PC-3 (cell line): ENCODE measurements around the gene RNF126. TPM values are rescaled to one million over a fixed set of nuclear protein-coding genes. Genes with fewer than 3 reads are reported as not detected.

Source experiments
- ATAC-seq: fragments of 200-7000 bp; cut with Tn5 transposase; 2 replicates; pipeline ENCODE4 v1.9.1; 2020; ENCODE audit warnings: mild to moderate bottlenecking, moderate library complexity
- BruUV-seq: library from RNA; stranded (reverse); fragments of 400-500 nt; replicated peaks from 2 replicates; lab custom pipeline; 2021; lab: Mats Ljungman, UMichigan
- CTCF ChIA-PET: fragments of 300-600 bp; sonication (Branson Sonifier 250); formaldehyde crosslinking; loops from one replicate; lab custom pipeline; 2022; ENCODE audit warnings: antibody characterized with exemption; lab: Charles Lee
- POLR2A ChIA-PET: fragments of 300-600 bp; sonication (Branson Sonifier 250); formaldehyde crosslinking; loops from one replicate; lab custom pipeline; 2022; ENCODE audit warnings: antibody characterized with exemption; ENCODE audit not compliant: unreplicated experiment; lab: Charles Lee
- DNase-seq: peaks from one replicate; pipeline ENCODE4 v3.0.0-alpha.2; 2015
- H2AFZ ChIP-seq: fragments of 300-600 bp; sonication (generic); 2 replicates; pipeline ENCODE4 v1.6.0; 2016; ENCODE audit warnings: antibody characterized with exemption, low read length
- H3F3A ChIP-seq: fragments of 300-600 bp; sonication (generic); one replicate; pipeline ENCODE4 v1.6.0; 2017; ENCODE audit warnings: antibody characterized with exemption, low read length, control low read depth, mild to moderate bottlenecking; ENCODE audit not compliant: unreplicated experiment
- H3K27ac ChIP-seq: fragments of 300-600 bp; sonication (generic); 2 replicates; pipeline ENCODE4 v1.5.1; 2016; ENCODE audit warnings: mild to moderate bottlenecking, low read length
- H3K27me3 ChIP-seq: fragments of 300-600 bp; sonication (generic); 2 replicates; pipeline ENCODE4 v1.6.1; 2016; ENCODE audit warnings: low read length, mixed read lengths
- H3K36me3 ChIP-seq: fragments of 300-600 bp; sonication (generic); 2 replicates; pipeline ENCODE4 v1.6.1; 2016; ENCODE audit warnings: low read depth, mixed run types, low read length, mixed read lengths
- H3K4me1 ChIP-seq: fragments of 300-600 bp; sonication (generic); 2 replicates; pipeline ENCODE4 v1.5.1; 2016; ENCODE audit warnings: low read length; ENCODE audit not compliant: insufficient read depth
- H3K4me2 ChIP-seq: fragments of 300-600 bp; sonication (generic); 2 replicates; pipeline ENCODE4 v1.6.0; 2016; ENCODE audit warnings: low read length
- H3K4me3 ChIP-seq: fragments of 300-600 bp; sonication (generic); 2 replicates; pipeline ENCODE4 v1.5.1; 2016; ENCODE audit warnings: mild to moderate bottlenecking, low read length, mixed read lengths
- H3K79me2 ChIP-seq: fragments of 300-600 bp; sonication (generic); 2 replicates; pipeline ENCODE4 v1.6.1; 2017; ENCODE audit warnings: low read length, mixed read lengths
- H3K9ac ChIP-seq: fragments of 300-600 bp; sonication (generic); 2 replicates; pipeline ENCODE4 v1.6.0; 2016; ENCODE audit warnings: mild to moderate bottlenecking, low read length
- H3K9me2 ChIP-seq: fragments of 300-600 bp; sonication (generic); replicated peaks from 2 replicates; pipeline ENCODE4 v1.6.1; 2016; ENCODE audit warnings: mixed run types, low read length, mixed read lengths
- H3K9me3 ChIP-seq: fragments of 300-600 bp; sonication (generic); 2 replicates; pipeline ENCODE4 v1.6.1; 2016; ENCODE audit warnings: low read length, mixed read lengths
- H4K20me1 ChIP-seq: fragments of 300-600 bp; sonication (generic); 2 replicates; pipeline ENCODE4 v1.6.1; 2016; ENCODE audit warnings: low read length, mixed read lengths
- EZH2 ChIP-seq: fragments of 300-600 bp; sonication (generic); IDR thresholded peaks from one replicate; pipeline ENCODE4 v1.6.1; 2017; ENCODE audit warnings: antibody characterized with exemption, mild to moderate bottlenecking, low read length; ENCODE audit not compliant: unreplicated experiment
- EZH2phosphoT487 ChIP-seq: fragments of 300-600 bp; sonication (generic); IDR thresholded peaks from 2 replicates; pipeline ENCODE4 v1.6.1; 2018; ENCODE audit warnings: mild to moderate bottlenecking, antibody characterized with exemption, low read length, borderline replicate concordance
- intact Hi-C: fragments of 100-400 bp; cut with micrococcal nuclease; formaldehyde crosslinking; loops from 2 replicates; pipeline ENCODE4 v1.9.0; 2023
- total RNA-seq: library from RNA; depleted of rRNA; stranded (reverse); fragments of >200 nt; gene quantifications from 2 replicates; pipeline ENCODE4 v1.2.3, GENCODE V29; 2014
- TF ChIP-seq, protein P1 (sequence below): fragments of 300-600 bp; sonication (generic); conservative IDR thresholded peaks from 2 replicates; pipeline ENCODE4 v1.5.1; 2017; ENCODE audit warnings: antibody characterized with exemption, low read depth, mild to moderate bottlenecking, low read length

Gene RNF126
- total RNA-seq, 1 experiment from 2014 or later = 86.4 TPM

DNA sequence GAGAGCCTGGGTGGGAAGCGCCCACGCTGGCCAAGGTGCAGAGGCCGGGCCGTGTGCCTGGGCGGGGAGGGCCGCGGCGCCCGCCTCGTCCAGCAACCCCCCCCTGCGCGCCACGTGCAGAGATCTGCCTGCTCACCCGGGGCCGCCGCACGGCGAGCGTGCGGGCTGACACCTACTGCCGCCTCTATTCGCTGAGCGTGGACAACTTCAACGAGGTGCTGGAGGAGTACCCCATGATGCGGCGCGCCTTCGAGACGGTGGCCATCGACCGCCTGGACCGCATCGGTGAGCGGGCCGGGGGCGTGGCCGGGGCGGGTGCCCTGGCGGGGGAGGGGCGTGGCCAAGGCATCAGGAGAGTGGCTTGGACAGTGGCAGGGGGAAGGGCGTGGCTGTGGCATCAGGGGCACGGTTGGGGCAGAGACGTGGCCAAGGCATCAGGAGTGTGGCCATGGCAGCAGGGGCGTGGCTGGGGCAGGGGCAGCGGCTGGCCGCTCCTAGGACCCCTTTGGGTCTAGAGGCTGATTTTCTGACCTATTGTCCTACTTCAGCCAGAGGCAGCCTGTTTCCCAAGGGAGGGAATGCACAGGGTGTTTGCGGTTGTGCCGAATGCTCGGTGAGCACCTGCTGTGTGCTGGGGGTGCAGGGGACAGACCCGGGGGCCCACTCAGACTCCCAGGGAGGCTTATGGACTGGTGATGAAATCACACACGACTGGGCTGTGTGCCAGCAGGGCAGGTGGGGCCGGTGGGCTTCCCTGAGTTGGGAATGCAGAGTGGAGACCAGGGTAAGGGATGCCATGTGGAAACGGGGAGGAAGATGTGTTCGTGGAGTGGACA is 49.1 kb downstream of the RNF126 start:
- H2AFZ ChIP-seq = no peak overlapping the region
- ChIA-PET CTCF (no interaction called here), POLR2A (no interaction called here)
- H3K9me3 ChIP-seq = no peaks in the 10 kb centered on the region
- no peak overlapping the region for H3K9ac ChIP-seq
- ATAC-seq = no peak
- no TSS peak for BruUV-seq
- no peak overlapping the region for H3K4me3 ChIP-seq
- H3K4me2 ChIP-seq = no peak overlapping the region
- no peaks in the 10 kb centered on the region for H3K27me3 ChIP-seq
- no peaks in the 10 kb centered on the region for H3K79me2 ChIP-seq
- DNase-seq = no peak
- TF ChIP-seq EZH2phosphoT487 (no peak), EZH2 (no peak)
- TF ChIP-seq, protein P1, sequence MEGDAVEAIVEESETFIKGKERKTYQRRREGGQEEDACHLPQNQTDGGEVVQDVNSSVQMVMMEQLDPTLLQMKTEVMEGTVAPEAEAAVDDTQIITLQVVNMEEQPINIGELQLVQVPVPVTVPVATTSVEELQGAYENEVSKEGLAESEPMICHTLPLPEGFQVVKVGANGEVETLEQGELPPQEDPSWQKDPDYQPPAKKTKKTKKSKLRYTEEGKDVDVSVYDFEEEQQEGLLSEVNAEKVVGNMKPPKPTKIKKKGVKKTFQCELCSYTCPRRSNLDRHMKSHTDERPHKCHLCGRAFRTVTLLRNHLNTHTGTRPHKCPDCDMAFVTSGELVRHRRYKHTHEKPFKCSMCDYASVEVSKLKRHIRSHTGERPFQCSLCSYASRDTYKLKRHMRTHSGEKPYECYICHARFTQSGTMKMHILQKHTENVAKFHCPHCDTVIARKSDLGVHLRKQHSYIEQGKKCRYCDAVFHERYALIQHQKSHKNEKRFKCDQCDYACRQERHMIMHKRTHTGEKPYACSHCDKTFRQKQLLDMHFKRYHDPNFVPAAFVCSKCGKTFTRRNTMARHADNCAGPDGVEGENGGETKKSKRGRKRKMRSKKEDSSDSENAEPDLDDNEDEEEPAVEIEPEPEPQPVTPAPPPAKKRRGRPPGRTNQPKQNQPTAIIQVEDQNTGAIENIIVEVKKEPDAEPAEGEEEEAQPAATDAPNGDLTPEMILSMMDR = no peak
- H3K27ac ChIP-seq = no peak overlapping the region
- H3K4me1 ChIP-seq = no peaks in the 10 kb centered on the region
- intact Hi-C loops = no loop called here
- no peaks in the 10 kb centered on the region for H3K9me2 ChIP-seq
- no peaks in the 10 kb centered on the region; the same call in 1 of the 2 replicates for H3K36me3 ChIP-seq
- H3F3A ChIP-seq = no peaks in the 10 kb centered on the region
- no peaks in the 10 kb centered on the region for H4K20me1 ChIP-seq

DNA sequence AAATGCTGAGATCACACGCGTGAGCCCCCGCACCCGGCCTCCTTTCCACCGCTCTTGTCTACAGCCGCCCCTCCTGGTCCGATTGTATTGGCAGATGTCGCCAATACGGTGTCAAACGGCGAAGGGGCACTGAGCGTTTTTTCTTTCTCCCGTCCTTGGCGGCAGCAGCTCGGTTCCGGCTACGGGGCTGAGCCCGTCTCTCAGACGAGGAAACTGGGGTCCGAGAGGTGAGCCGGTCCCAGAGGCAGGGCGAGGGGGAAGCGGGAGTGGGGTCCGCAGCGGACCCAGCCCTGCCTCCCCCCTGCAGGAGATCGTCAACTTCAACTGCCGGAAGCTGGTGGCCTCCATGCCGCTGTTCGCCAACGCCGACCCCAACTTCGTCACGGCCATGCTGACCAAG is 50.1 kb downstream of the RNF126 start:
- Histone ChIP-seq H3K36me3 (no peaks in the 10 kb centered on the region; the same call in 1 of the 2 replicates), H3K27me3 (no peaks in the 10 kb centered on the region), H3K4me3 (no peak overlapping the region), H3K9ac (no peak overlapping the region), H3K4me2 (no peak overlapping the region), H3K9me3 (no peaks in the 10 kb centered on the region), H3K9me2 (no peaks in the 10 kb centered on the region), H2AFZ (no peak overlapping the region), H4K20me1 (no peaks in the 10 kb centered on the region), H3K79me2 (no peaks in the 10 kb centered on the region), H3K4me1 (no peaks in the 10 kb centered on the region), H3K27ac (no peak overlapping the region), H3F3A (no peaks in the 10 kb centered on the region)
- POLR2A ChIA-PET = no interaction called here
- TF ChIP-seq EZH2 (no peak), EZH2phosphoT487 (no peak)
- TF ChIP-seq, protein P1 = no peak
- BruUV-seq = no TSS peak
- intact Hi-C loops = no loop called here
- DNase-seq (no peak), ATAC-seq (no peak)
- CTCF ChIA-PET = no interaction called here

DNA sequence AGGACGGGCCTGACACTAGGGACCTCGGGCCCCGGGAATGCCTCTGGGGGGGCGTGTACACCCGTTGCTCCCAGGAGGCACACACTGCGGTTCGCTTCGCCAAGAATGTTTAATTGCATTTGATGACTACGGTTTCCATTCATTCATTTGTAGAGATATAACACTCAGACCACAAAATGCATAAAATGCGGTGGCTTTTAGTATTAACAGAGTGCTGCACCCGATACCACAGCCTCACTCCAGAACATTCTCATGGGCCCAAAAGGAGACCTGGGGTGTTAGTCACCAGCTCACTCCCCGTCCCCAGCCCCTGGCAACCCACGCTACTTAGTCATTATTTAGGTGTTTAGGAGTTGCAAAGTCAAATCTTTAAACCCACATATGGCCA is 51.5 kb downstream of the RNF126 start:
- no peaks in the 10 kb centered on the region for H3K79me2 ChIP-seq
- no peak overlapping the region for H3K4me2 ChIP-seq
- TF ChIP-seq EZH2 (no peak), EZH2phosphoT487 (no peak)
- TF ChIP-seq, protein P1 = no peak
- H3K4me1 ChIP-seq = no peaks in the 10 kb centered on the region
- no TSS peak for BruUV-seq
- no peak overlapping the region for H3K9ac ChIP-seq
- no peak overlapping the region for H3K27ac ChIP-seq
- ChIA-PET POLR2A (no interaction called here), CTCF (no interaction called here)
- H3K4me3 ChIP-seq = no peak overlapping the region
- ATAC-seq (peak; percentile 80), DNase-seq (peak; percentile 48)
- no peaks in the 10 kb centered on the region for H4K20me1 ChIP-seq
- H3K27me3 ChIP-seq = no peaks in the 10 kb centered on the region
- no peaks in the 10 kb centered on the region for H3F3A ChIP-seq
- H3K9me3 ChIP-seq = no peaks in the 10 kb centered on the region
- intact Hi-C loops = no loop called here
- H2AFZ ChIP-seq = no peak overlapping the region
- no peaks in the 10 kb centered on the region; the same call in 1 of the 2 replicates for H3K36me3 ChIP-seq
- no peaks in the 10 kb centered on the region for H3K9me2 ChIP-seq
